NCI-H2107 (cell line): ENCODE data around the gene CCL28.

Source experiments
- DNase-seq: peaks from one replicate; lab custom pipeline; 2025; lab: John Stamatoyannopoulos, UW

Gene CCL28

GRCh38 chr5:43357067-43357466 is 55.1 kb downstream of the CCL28 start:
- no peak for DNase-seq

GRCh38 chr5:43354774-43355173 is 57.4 kb downstream of the CCL28 start:
- no peak for DNase-seq

GRCh38 chr5:43353668-43354067 is 58.5 kb downstream of the CCL28 start:
- DNase-seq: no peak

GRCh38 chr5:43352915-43353314 is 59.3 kb downstream of the CCL28 start:
- DNase-seq: no peak

- DNase-seq: no peak
Observed at GRCh38 chr5:43352131-43352530, 60.1 kb downstream of the CCL28 start.

- no peak for DNase-seq
Observed at GRCh38 chr5:43348861-43349363, 63.3 kb downstream of the CCL28 start.

GRCh38 chr5:43348207-43348606 is 64.0 kb downstream of the CCL28 start:
- DNase-seq: no peak

- DNase-seq: no peak
Observed at GRCh38 chr5:43338862-43339261, 73.3 kb downstream of the CCL28 start.

- DNase-seq: no peak
Observed at GRCh38 chr5:43336159-43336558, 76.0 kb downstream of the CCL28 start.

GRCh38 chr5:43335681-43336080 is 76.5 kb downstream of the CCL28 start:
- no peak for DNase-seq

GRCh38 chr5:43332401-43332800 is 79.8 kb downstream of the CCL28 start:
- DNase-seq: no peak
